Effector memory CD8-positive, alpha-beta T cell (primary cell): ENCODE measurements around the gene NSMF.
"Not testable (repeated sequence)": the region's sequence is repeated elsewhere in the genome, so short reads cannot be mapped to it uniquely, and the experiment has no call there.

Experiments
- ATAC-seq: fragments of 150-1000 bp; cut with Tn5 transposase; replicated peaks from 2 replicates; pipeline ENCODE4 v1.10.0; 2021; ENCODE audit warnings: mild to moderate bottlenecking, moderate library complexity
- DNase-seq, 3 experiments: peaks; one replicate each; pipeline ENCODE4 v3.0.0; 2021
- H3K27ac Mint-ChIP-seq, 2 donors: one replicate each; pipeline ENCODE4 v1.8.0; 2022; ENCODE audit warnings: mild to moderate bottlenecking in 2 of 2, mixed read lengths in 2 of 2, moderate library complexity in 2 of 2
- H3K27me3 Mint-ChIP-seq, 2 donors: one replicate each; pipeline ENCODE4 v1.8.0; 2022; ENCODE audit warnings: mixed read lengths in 2 of 2
- H3K36me3 Mint-ChIP-seq: one replicate; pipeline ENCODE4 v1.8.0; 2022; ENCODE audit warnings: mild to moderate bottlenecking, moderate library complexity, mixed read lengths; ENCODE audit not compliant: insufficient read depth
- H3K4me1 Mint-ChIP-seq, 2 donors: one replicate each; pipeline ENCODE4 v1.8.0; 2022; ENCODE audit warnings: low read depth in 2 of 2, mixed read lengths in 2 of 2
- H3K4me3 Mint-ChIP-seq, 2 donors: one replicate each; pipeline ENCODE4 v1.8.0; 2022; ENCODE audit warnings: mild to moderate bottlenecking in 2 of 2, mixed read lengths in 2 of 2, moderate library complexity in 2 of 2
- H3K9me3 Mint-ChIP-seq, 2 donors: one replicate each; pipeline ENCODE4 v1.8.0; 2022; ENCODE audit warnings: mixed read lengths in 2 of 2

Gene NSMF

GRCh38 chr9:137454597-137455358 is 4.4 kb downstream of the NSMF start:
- H3K27me3 Mint-ChIP-seq = no peaks in the 10 kb centered on the region
- no peaks in the 10 kb centered on the region for H3K9me3 Mint-ChIP-seq
- peaks cover 29% of the 10 kb centered on the region for H3K36me3 Mint-ChIP-seq
- peak overlapping the region in 1 of 2 donors; percentile 68 for H3K4me3 Mint-ChIP-seq
- DNase-seq (no peak), ATAC-seq (no peak)
- H3K27ac Mint-ChIP-seq = no peak overlapping the region
- peaks cover 17 to 30% of the 10 kb centered on the region in 2 donors for H3K4me1 Mint-ChIP-seq

GRCh38 chr9:137454145-137454596 is 5.0 kb downstream of the NSMF start:
- Mint-ChIP-seq H3K27me3 (no peaks in the 10 kb centered on the region), H3K4me3 (peak overlapping the region in 1 of 2 donors; percentile 68), H3K4me1 (peaks cover 18 to 28% of the 10 kb centered on the region in 2 donors), H3K36me3 (peaks cover 34% of the 10 kb centered on the region), H3K27ac (no peak overlapping the region), H3K9me3 (no peaks in the 10 kb centered on the region)
- DNase-seq (no peak), ATAC-seq (no peak)

- no peak overlapping the region for H3K27ac Mint-ChIP-seq
- H3K27me3 Mint-ChIP-seq = no peaks in the 10 kb centered on the region
- peaks cover 18 to 28% of the 10 kb centered on the region in 2 donors for H3K4me1 Mint-ChIP-seq
- no peaks in the 10 kb centered on the region for H3K9me3 Mint-ChIP-seq
- H3K4me3 Mint-ChIP-seq = peak overlapping the region; percentile 27 to 29
- DNase-seq (peak in 1 of 3 experiments; percentile 48), ATAC-seq (peak; percentile 37)
- H3K36me3 Mint-ChIP-seq = peaks cover 38% of the 10 kb centered on the region
These were observed 5.5 kb downstream of the NSMF start for GRCh38 chr9:137453643-137454081.

GRCh38 chr9:137452761-137453642 is 6.1 kb downstream of the NSMF start:
- ATAC-seq (no peak), DNase-seq (no peak)
- no peaks in the 10 kb centered on the region for H3K27me3 Mint-ChIP-seq
- H3K9me3 Mint-ChIP-seq = no peaks in the 10 kb centered on the region
- no peak overlapping the region for H3K27ac Mint-ChIP-seq
- peak overlapping the region; percentile 66 to 74 for H3K4me3 Mint-ChIP-seq
- H3K4me1 Mint-ChIP-seq = peaks cover 18 to 28% of the 10 kb centered on the region in 2 donors
- H3K36me3 Mint-ChIP-seq = peaks cover 42% of the 10 kb centered on the region

- peaks cover 21 to 28% of the 10 kb centered on the region in 2 donors for H3K4me1 Mint-ChIP-seq
These were observed 7.0 kb downstream of the NSMF start for GRCh38 chr9:137452006-137452760.

GRCh38 chr9:137451264-137452005 is 7.7 kb downstream of the NSMF start:
- DNase-seq, H3K27me3 Mint-ChIP-seq, H3K9me3 Mint-ChIP-seq, ATAC-seq: not testable (repeated sequence)
- H3K4me1 Mint-ChIP-seq = peaks cover 23 to 32% of the 10 kb centered on the region in 2 donors
- peaks cover 44% of the 10 kb centered on the region for H3K36me3 Mint-ChIP-seq
- H3K27ac Mint-ChIP-seq = peak overlapping the region; percentile 65 to 97
- H3K4me3 Mint-ChIP-seq = peak overlapping the region; percentile 71 to 74

More at GRCh38 chr9:137452006-137452760, 7.0 kb downstream of the NSMF start:
- H3K36me3 Mint-ChIP-seq = peaks cover 44% of the 10 kb centered on the region
- no peaks in the 10 kb centered on the region for H3K9me3 Mint-ChIP-seq
- peak overlapping the region; percentile 66 to 74 for H3K4me3 Mint-ChIP-seq
- DNase-seq (no peak), ATAC-seq (no peak)
- H3K27me3 Mint-ChIP-seq = no peaks in the 10 kb centered on the region
- no peak overlapping the region for H3K27ac Mint-ChIP-seq

GRCh38 chr9:137450539-137451222 is 8.5 kb downstream of the NSMF start:
- Mint-ChIP-seq H3K4me1 (peaks cover 19 to 26% of the 10 kb centered on the region in 2 donors), H3K36me3 (peaks cover 50% of the 10 kb centered on the region), H3K4me3 (peak overlapping the region; percentile 65 to 71), H3K27ac (peak overlapping the region; percentile 65 to 97)
- ATAC-seq (peak; percentile 36), DNase-seq (peak in 2 of 3 experiments; percentile 44 to 65)
- not testable (repeated sequence) for H3K9me3 Mint-ChIP-seq, H3K27me3 Mint-ChIP-seq

GRCh38 chr9:137449931-137450538 is 9.1 kb downstream of the NSMF start:
- H3K9me3 Mint-ChIP-seq = no peaks in the 10 kb centered on the region
- H3K36me3 Mint-ChIP-seq = peaks cover 56% of the 10 kb centered on the region
- peaks cover 0 to 7% of the 10 kb centered on the region in 2 donors for H3K27me3 Mint-ChIP-seq
- H3K4me1 Mint-ChIP-seq = peaks cover 24 to 31% of the 10 kb centered on the region in 2 donors
- peak overlapping the region; percentile 65 to 71 for H3K4me3 Mint-ChIP-seq
- peak overlapping the region; percentile 65 to 97 for H3K27ac Mint-ChIP-seq
- DNase-seq (peak; percentile 60 to 65 (median 63)), ATAC-seq (peak; percentile 61)

GRCh38 chr9:137449081-137449844 is 9.9 kb downstream of the NSMF start:
- peak overlapping the region in 1 of 2 donors; percentile 97 for H3K27ac Mint-ChIP-seq
- peaks cover 24 to 34% of the 10 kb centered on the region in 2 donors for H3K4me1 Mint-ChIP-seq
- no peak for DNase-seq
- ATAC-seq = no peak
- H3K27me3 Mint-ChIP-seq = peaks cover 0 to 13% of the 10 kb centered on the region in 2 donors
- H3K9me3 Mint-ChIP-seq = no peaks in the 10 kb centered on the region
- peaks cover 57% of the 10 kb centered on the region for H3K36me3 Mint-ChIP-seq
- H3K4me3 Mint-ChIP-seq = no peak overlapping the region

GRCh38 chr9:137448602-137448962 is 10.6 kb downstream of the NSMF start:
- Mint-ChIP-seq H3K4me3 (no peak overlapping the region), H3K27me3 (peaks cover 2 to 20% of the 10 kb centered on the region in 2 donors), H3K9me3 (no peaks in the 10 kb centered on the region), H3K4me1 (peaks cover 24 to 34% of the 10 kb centered on the region in 2 donors), H3K36me3 (peaks cover 55% of the 10 kb centered on the region), H3K27ac (no peak overlapping the region)
- ATAC-seq (no peak), DNase-seq (no peak)
